K562 (cell line): Measurements from ENCODE around the gene LRP10. TPM values are rescaled to one million over a fixed set of nuclear protein-coding genes. Genes with fewer than 3 reads are reported as not detected.

ENCODE experiments used
- ATAC-seq: fragments of 200-7000 bp; cut with Tn5 transposase; 3 replicates; pipeline ENCODE4 v1.9.1; 2020; ENCODE audit warnings: moderate library complexity
- BruUV-seq: library from RNA; stranded (reverse); fragments of 400-500 nt; replicated peaks from 2 replicates; lab custom pipeline; 2021; lab: Mats Ljungman, UMichigan
- CTCF ChIA-PET: fragments of 300-600 bp; formaldehyde crosslinking; extraction: SDS; loops from one replicate; lab custom pipeline; 2021; ENCODE audit warnings: low intra/inter-chr PET ratio; lab: Yijun Ruan, JAX
- POLR2A ChIA-PET: fragments of 300-600, 350-650 bp; sonication (Branson Sonifier 250); formaldehyde crosslinking; extraction: SDS; loops from one replicate; lab custom pipeline; 2021; ENCODE audit warnings: antibody characterized with exemption, inconsistent platforms; lab: Yijun Ruan, JAX
- DNase-seq, 4 experiments: peaks; one replicate each; pipeline versions ENCODE4 v3.0.0 to v3.0.0-alpha.2; 2011 to 2018; ENCODE audit warnings: low spot score in 3 of 4, mixed read lengths in 3 of 4; ENCODE audit errors: extremely low read depth in 1 of 4
- FAIRE-seq: peaks from 2 replicates; lab custom pipeline; 2011; peaks lifted over from hg19 to GRCh38; lab: Jason Lieb, UNC
- H2AFZ ChIP-seq: 2 replicates; pipeline ENCODE4 v1.6.0; 2011; ENCODE audit warnings: low read depth, low read length, control low read depth, inconsistent platforms
- H3K27ac ChIP-seq: fragments of 200-600 bp; 3 replicates; pipeline ENCODE4 v1.8.0; 2011; ENCODE audit warnings: low read depth, mild to moderate bottlenecking, control low read depth, inconsistent platforms, low read length, moderate library complexity, mixed read lengths; ENCODE audit errors: extremely low read depth
- H3K27me3 ChIP-seq, 2 experiments: fragments of 300-600 bp in 1 of 2; 2 replicates in 1 of 2; 3 replicates in 1 of 2; pipeline versions ENCODE4 v1.6.0 to v1.8.0; 2011; ENCODE audit warnings: inconsistent platforms in 2 of 2, low read length in 2 of 2, mild to moderate bottlenecking in 1 of 2, mixed read lengths in 1 of 2, moderate library complexity in 1 of 2; ENCODE audit not compliant: control insufficient read depth in 2 of 2, insufficient read depth in 2 of 2
- H3K36me3 ChIP-seq: fragments of 300-600 bp; 3 replicates; pipeline ENCODE4 v1.8.0; 2011; ENCODE audit warnings: mild to moderate bottlenecking, low read length, inconsistent platforms; ENCODE audit not compliant: control insufficient read depth, insufficient read depth
- H3K4me1 ChIP-seq, 2 experiments: fragments of 200-600 bp in 1 of 2; replicated peaks in 1 of 2; 2 replicates in 1 of 2; 3 replicates in 1 of 2; pipeline versions ENCODE4 v1.5.1 to v1.8.0; 2011; ENCODE audit warnings: inconsistent platforms in 2 of 2, low read length in 2 of 2, mild to moderate bottlenecking in 1 of 2, mixed read lengths in 1 of 2, moderate library complexity in 1 of 2; ENCODE audit not compliant: control insufficient read depth in 2 of 2, insufficient read depth in 2 of 2
- H3K4me2 ChIP-seq: 2 replicates; pipeline ENCODE4 v1.6.1; 2011; ENCODE audit warnings: low read length, control low read depth, inconsistent platforms, mixed read lengths; ENCODE audit not compliant: insufficient read depth
- H3K4me3 ChIP-seq: fragments of 200-600 bp; sonication (generic), shearing (Covaris generic); 2 replicates; pipeline ENCODE4 v1.5.1; 2016; ENCODE audit warnings: control low read depth, inconsistent platforms
- H3K79me2 ChIP-seq: fragments of 200-600 bp; 3 replicates; pipeline ENCODE4 v1.8.0; 2011; ENCODE audit warnings: low read length, inconsistent platforms; ENCODE audit not compliant: control insufficient read depth, insufficient read depth
- H3K9ac ChIP-seq, 2 experiments: 2 replicates each; pipeline versions ENCODE4 v1.6.0 to v1.6.1; 2011; ENCODE audit warnings: low read depth in 2 of 2, low read length in 2 of 2, control low read depth in 1 of 2, inconsistent platforms in 1 of 2, mild to moderate bottlenecking in 1 of 2, mixed read lengths in 1 of 2; ENCODE audit not compliant: insufficient read depth in 1 of 2
- H3K9me1 ChIP-seq: one replicate; pipeline ENCODE4 v1.6.0; 2011; ENCODE audit warnings: inconsistent platforms, mild to moderate bottlenecking, low read length, moderate library complexity; ENCODE audit not compliant: control insufficient read depth, insufficient read depth
- H3K9me3 ChIP-seq: replicated peaks from 2 replicates; pipeline ENCODE4 v1.5.1; 2011; ENCODE audit warnings: low read depth, low read length, inconsistent platforms; ENCODE audit not compliant: control insufficient read depth, insufficient read depth
- H4K20me1 ChIP-seq: replicated peaks from 2 replicates; pipeline ENCODE4 v1.6.1; 2011; ENCODE audit warnings: low read length, inconsistent platforms, mixed read lengths; ENCODE audit not compliant: control insufficient read depth, insufficient read depth
- BRD4 ChIP-seq: fragments of 200-600 bp; sonication (generic); IDR thresholded peaks from 2 replicates; pipeline ENCODE4 v1.6.1; 2017; ENCODE audit warnings: inconsistent platforms
- CC2D1A ChIP-seq: fragments of 450-650 bp; IDR thresholded peaks from 2 replicates; pipeline ENCODE4 v1.6.1; 2017; ENCODE audit warnings: mild to moderate bottlenecking
- CTCFL ChIP-seq: IDR thresholded peaks from 2 replicates; pipeline ENCODE4 v1.6.1; 2011; ENCODE audit warnings: borderline replicate concordance, low read depth, mild to moderate bottlenecking, moderate library complexity, low read length; ENCODE audit not compliant: insufficient read depth, poor library complexity, severe bottlenecking
- EWSR1 ChIP-seq: fragments of 450-650 bp; IDR thresholded peaks from 2 replicates; pipeline ENCODE4 v1.6.1; 2018; ENCODE audit warnings: borderline replicate concordance, mild to moderate bottlenecking, low read depth, moderate library complexity; ENCODE audit not compliant: partially characterized antibody
- FOS ChIP-seq: IDR thresholded peaks from 3 replicates; pipeline ENCODE4 v1.6.1; 2011; ENCODE audit not compliant: insufficient read length; ENCODE audit errors: extremely low read depth
- HEY1 ChIP-seq: fragments of 250-450 bp; sonication (Bioruptor Pico); IDR thresholded peaks from 2 replicates; pipeline ENCODE4 v1.5.0; 2020; ENCODE audit warnings: mild to moderate bottlenecking, moderate library complexity, borderline replicate concordance
- HOMEZ ChIP-seq: fragments of 250-450 bp; sonication (Bioruptor Pico); IDR thresholded peaks from 2 replicates; pipeline ENCODE4 v1.4.0; 2020; ENCODE audit warnings: mild to moderate bottlenecking, moderate library complexity
- HOXB6 ChIP-seq: fragments of 250-450 bp; sonication (Bioruptor Pico); IDR thresholded peaks from 2 replicates; pipeline ENCODE4 v1.5.1; 2022; ENCODE audit warnings: mild to moderate bottlenecking, borderline replicate concordance
- IFI16 ChIP-seq: fragments of 250-450 bp; sonication (Bioruptor Pico); IDR thresholded peaks from 2 replicates; pipeline ENCODE4 v2.1.2; 2022; ENCODE audit warnings: mild to moderate bottlenecking, inconsistent platforms
- KLF10 ChIP-seq: fragments of 250-450 bp; sonication (Bioruptor Pico); IDR thresholded peaks from 2 replicates; pipeline ENCODE4 v1.6.1; 2021; ENCODE audit warnings: matching md5 sums
- NELFE ChIP-seq: IDR thresholded peaks from 2 replicates; pipeline ENCODE4 v1.6.1; 2011; ENCODE audit warnings: mild to moderate bottlenecking; ENCODE audit not compliant: insufficient read depth, insufficient read length
- NFRKB ChIP-seq: fragments of 450-650 bp; IDR thresholded peaks from 2 replicates; pipeline ENCODE4 v1.6.1; 2016; ENCODE audit warnings: low read depth
- SNAPC5 ChIP-seq: fragments of 250-450 bp; sonication (Bioruptor Pico); IDR thresholded peaks from 2 replicates; pipeline ENCODE4 v1.8.0; 2021; ENCODE audit warnings: moderate library complexity, mild to moderate bottlenecking, inconsistent platforms
- TCF7 ChIP-seq: sonication (generic); IDR thresholded peaks from 2 replicates; pipeline ENCODE4 v1.6.1; 2016; ENCODE audit warnings: antibody characterized with exemption, borderline replicate concordance
- ZC3H4 ChIP-seq: sonication (generic); formaldehyde crosslinking; IDR thresholded peaks from 2 replicates; pipeline ENCODE4 v1.9.0; 2021; ENCODE audit warnings: missing genetic modification reagents, borderline replicate concordance
- ZNF263 ChIP-seq: sonication (generic); formaldehyde crosslinking; IDR thresholded peaks from 2 replicates; pipeline ENCODE4 v1.8.0; 2022; ENCODE audit warnings: mild to moderate bottlenecking, missing genetic modification reagents, borderline replicate concordance
- ZNF3 ChIP-seq: fragments of 250-450 bp; sonication (Bioruptor Pico); IDR thresholded peaks from 2 replicates; pipeline ENCODE4 v1.5.0; 2021; ENCODE audit warnings: mild to moderate bottlenecking, moderate library complexity
- ZNF384 ChIP-seq: IDR thresholded peaks from 2 replicates; pipeline ENCODE4 v1.6.1; 2012; ENCODE audit warnings: low read depth, low read length, improper control_type of control experiment
- ZNF444 ChIP-seq: fragments of 250-450 bp; sonication (Bioruptor Pico); IDR thresholded peaks from 2 replicates; pipeline ENCODE4 v1.4.0; 2020; ENCODE audit warnings: mild to moderate bottlenecking, moderate library complexity
- ZSCAN32 ChIP-seq: fragments of 450-650 bp; formaldehyde crosslinking; IDR thresholded peaks from 2 replicates; pipeline ENCODE4 v1.4.0; 2020; ENCODE audit warnings: mild to moderate bottlenecking, moderate library complexity
- WGBS: fragments of 100-300 bp; shearing (Covaris generic); methylation state at CpG from one replicate; pipeline ENCODE4 v1.1.6; 2016; ENCODE audit warnings: low coverage, mixed read lengths; ENCODE audit not compliant: insufficient coverage; ENCODE audit errors: missing lambda C conversion rate; 5-methylcytosine and 5-hydroxymethylcytosine counted together
- in situ Hi-C: fragments of 300-500 bp; cut with MboI; formaldehyde crosslinking; loops from 4 replicates; pipeline ENCODE4 v1.15.0; 2018; ENCODE audit warnings: inconsistent platforms, mixed read lengths
- intact Hi-C: fragments of 100-400 bp; cut with micrococcal nuclease; formaldehyde crosslinking; loops from 2 replicates; pipeline ENCODE4 v1.14.2; 2022
- polyA plus RNA-seq, 8 experiments: library from polyadenylated mRNA; depleted of rRNA in 4 of 8; stranded (reverse) in 5 of 8; unstranded in 3 of 8; fragments of >200 nt; fragmentation: Nextera tagmentation in 2 of 8; fragmentation: Illumina TruSeq in 1 of 8; extraction: Ambion mirVana in 2 of 8; extraction: Trizol in 1 of 8; gene quantifications; 2 replicates each; pipeline versions ENCODE4 v1.2.1 to v1.2.3, GENCODE V29; 2011 to 2014; ENCODE audit warnings: inconsistent platforms in 1 of 8, missing spikeins in 1 of 8
- total RNA-seq, 7 experiments: library from RNA; depleted of rRNA in 6 of 7; stranded (reverse); fragments of >200 nt in 6 of 7; fragmentation: Illumina TruSeq in 2 of 7; extraction: Trizol in 2 of 7; gene quantifications; 2 replicates each; pipeline versions ENCODE4 v1.2.1 to v1.2.3, GENCODE V29; 2011 to 2021; ENCODE audit warnings: low replicate concordance in 1 of 7

The LRP10 gene
- total and polyA plus RNA-seq, 9 of the 15 experiments (the other 6 are each of a cell fraction or from before 2014, with no cell fraction given): 1.3 to 45.5 (median 10.9) TPM

GRCh38 chr14:22920697-22921096 is 49.2 kb downstream of the LRP10 start:
- in situ Hi-C loops (no loop called here), intact Hi-C loops (no loop called here)
- Histone ChIP-seq H3K9me3 (no peaks in the 10 kb centered on the region), H3K36me3 (peaks cover 73% of the 10 kb centered on the region), H3K4me3 (no peak overlapping the region), H3K27me3 (no peaks in the 10 kb centered on the region)
- FAIRE-seq: no peak
- 84% methylated on average over 6 of the region's 6 CpGs for WGBS
- BruUV-seq: no TSS peak
- TF ChIP-seq TCF7: no peak
- no peak for TF ChIP-seq ZSCAN32 (CRISPR knock-in tag)
- TF ChIP-seq HOMEZ (CRISPR knock-in tag): no peak
- no peak for TF ChIP-seq ZNF384
- TF ChIP-seq EWSR1: no peak
- TF ChIP-seq NFRKB: no peak
- TF ChIP-seq ZNF3 (CRISPR knock-in tag): no peak
- no peak for TF ChIP-seq NELFE
- TF ChIP-seq CTCFL: no peak
- TF ChIP-seq IFI16: no peak
- TF ChIP-seq BRD4: no peak
- no peak for TF ChIP-seq FOS
- no peak for TF ChIP-seq HEY1 (CRISPR knock-in tag)
- no peak for TF ChIP-seq CC2D1A
- no peak for TF ChIP-seq ZNF263 (CRISPR knock-in tag)
- no peak for TF ChIP-seq KLF10
- TF ChIP-seq ZC3H4 (CRISPR knock-in tag): no peak
- no peak for TF ChIP-seq ZNF444 (CRISPR knock-in tag)
- no peak for TF ChIP-seq HOXB6 (CRISPR knock-in tag)
- no peak for TF ChIP-seq SNAPC5 (CRISPR knock-in tag)
- TF ChIP-seq, all 486 proteins: peak for 0
- Histone ChIP-seq H3K4me2 (no peak overlapping the region), H3K9ac (no peak overlapping the region), H3K9me1 (no peaks in the 10 kb centered on the region), H2AFZ (no peak overlapping the region), H4K20me1 (no peaks in the 10 kb centered on the region), H3K4me1 (peaks cover 0 to 25% of the 10 kb centered on the region in 2 experiments; a peak in 4 of 5 replicates), H3K27ac (no peak overlapping the region), H3K79me2 (peaks cover 36% of the 10 kb centered on the region)
- ChIA-PET CTCF (no interaction called here), POLR2A (interaction anchor here (0.6 to 4.5 kb wide), 5 partner anchors 8 to 120 kb away, joined by 3 to 62 read pairs (median 5); partner anchors contain the start of gene PRMT5)
- ATAC-seq (no peak), DNase-seq (no peak)
